Measurements from ENCODE around the gene ENTPD8. TPM values are rescaled to one million over a fixed set of nuclear protein-coding genes. Genes with fewer than 3 reads are reported as not detected.

ENTPD8 gene
- total RNA-seq, 4 donors from 2014 or later, result 0.57 TPM; not detected in 3

GRCh38 chr9:137406085-137406760 is 34.9 kb downstream of the ENTPD8 start:
- ATAC-seq, result no peak

GRCh38 chr9:137405677-137406081 is 35.5 kb downstream of the ENTPD8 start:
- Histone ChIP-seq H3K4me3 (no peak overlapping the region), H3K27me3 (peaks cover 5% of the 10 kb centered on the region), H3K27ac (no peak overlapping the region), H3K9me3 (no peaks in the 10 kb centered on the region), H3K36me3 (peaks cover 0 to 15% of the 10 kb centered on the region in 2 donors), H3K4me1 (peaks cover 0 to 23% (median 13%) of the 10 kb centered on the region in 3 donors)
- no peak for ATAC-seq
- TF ChIP-seq CTCF (IDR thresholded peaks at IDR 0.05), result no peak
- TF ChIP-seq POLR2A (IDR thresholded peaks at IDR 0.05), result no peak
- TF ChIP-seq POLR2AphosphoS5 (IDR thresholded peaks at IDR 0.05), result no peak
- TF ChIP-seq EP300 (IDR thresholded peaks at IDR 0.05), result no peak
- 100% methylated on average over 1 of the region's 11 CpGs; no CpG with 5 or more reads in 1 of the 2 donors for WGBS, 2 donors (ENCODE audit: low coverage in 1 of 2)

More at GRCh38 chr9:137406085-137406760, 34.9 kb downstream of the ENTPD8 start:
- Histone ChIP-seq H3K9me3 (no peaks in the 10 kb centered on the region), H3K36me3 (peaks cover 0 to 15% of the 10 kb centered on the region in 2 donors), H3K4me1 (peaks cover 0 to 28% (median 18%) of the 10 kb centered on the region in 3 donors), H3K4me3 (peak overlapping the region in 1 of 2 donors; percentile 49), H3K27me3 (peaks cover 5% of the 10 kb centered on the region), H3K27ac (peak overlapping the region in 1 of 4 donors; percentile 53)
- 75 to 80% methylated on average over 1 to 8 of the region's 20 CpGs for whole genome bisulfite sequencing, 2 donors (ENCODE audit: low coverage in 1 of 2)
- TF ChIP-seq CTCF (IDR thresholded peaks at IDR 0.05), result no peak
- TF ChIP-seq POLR2A (IDR thresholded peaks at IDR 0.05), result no peak

GRCh38 chr9:137404961-137405567 is 36.1 kb downstream of the ENTPD8 start:
- ATAC-seq, result no peak
- Histone ChIP-seq H3K36me3 (peaks cover 0 to 15% of the 10 kb centered on the region in 2 donors), H3K4me1 (peaks cover 0 to 21% (median 13%) of the 10 kb centered on the region in 3 donors), H3K27ac (no peak overlapping the region), H3K9me3 (no peaks in the 10 kb centered on the region), H3K4me3 (no peak overlapping the region), H3K27me3 (peaks cover 5% of the 10 kb centered on the region)
- TF ChIP-seq POLR2A (IDR thresholded peaks at IDR 0.05) (no peak), EP300 (IDR thresholded peaks at IDR 0.05) (no peak), POLR2AphosphoS5 (IDR thresholded peaks at IDR 0.05) (no peak), CTCF (IDR thresholded peaks at IDR 0.05) (no peak)
- 100% methylated on average over 2 to 6 of the region's 24 CpGs for WGBS, 2 donors (ENCODE audit: low coverage in 1 of 2)

- Histone ChIP-seq H3K4me1 (peaks cover 0 to 21% (median 13%) of the 10 kb centered on the region in 3 donors), H3K9me3 (no peaks in the 10 kb centered on the region), H3K4me3 (no peak overlapping the region), H3K27ac (no peak overlapping the region), H3K36me3 (peaks cover 0 to 19% of the 10 kb centered on the region in 2 donors), H3K27me3 (peaks cover 5% of the 10 kb centered on the region)
- ATAC-seq, result no peak
- TF ChIP-seq EP300 (IDR thresholded peaks at IDR 0.05), result no peak
- WGBS, 2 donors (ENCODE audit: low coverage in 1 of 2), result 100% methylated on average over 1 of the region's 15 CpGs; no CpG with 5 or more reads in 1 of the 2 donors
These were observed 37.9 kb downstream of the ENTPD8 start for GRCh38 chr9:137403269-137403668.

- no peak for TF ChIP-seq EP300 (IDR thresholded peaks at IDR 0.05)
- no peak for ATAC-seq
- 75% methylated on average over 2 of the region's 11 CpGs; no CpG with 5 or more reads in 1 of the 2 donors for WGBS, 2 donors (ENCODE audit: low coverage in 1 of 2)
- H3K36me3 ChIP-seq, result peaks cover 0 to 19% of the 10 kb centered on the region in 2 donors
- H3K27ac ChIP-seq, result no peak overlapping the region
- no peaks in the 10 kb centered on the region for H3K9me3 ChIP-seq
- H3K4me3 ChIP-seq, result no peak overlapping the region
- H3K4me1 ChIP-seq, result peaks cover 0 to 20% (median 13%) of the 10 kb centered on the region in 3 donors
- H3K27me3 ChIP-seq, result peaks cover 5% of the 10 kb centered on the region
These were observed 38.4 kb downstream of the ENTPD8 start for GRCh38 chr9:137402746-137403145.

All from gastroesophageal sphincter (tissue), 4 donors.